A549 (cell line): Measurements from ENCODE around the gene WRNIP1. TPM values are rescaled to one million over a fixed set of nuclear protein-coding genes. Genes with fewer than 3 reads are reported as not detected.

ENCODE experiments used
- ATAC-seq, 2 experiments: fragments of 200-7000 bp in 1 of 2; fragments of >200 bp in 1 of 2; cut with Nextera tagmentation in 1 of 2; cut with Tn5 transposase in 1 of 2; 3 replicates each; pipeline versions ENCODE4 v1.8.0 to v1.9.1; 2018 to 2020; ENCODE audit warnings: mild to moderate bottlenecking in 1 of 2, moderate library complexity in 1 of 2
- CTCF ChIA-PET: fragments of 300-600 bp; sonication (Branson Sonifier 250); formaldehyde crosslinking; extraction: SDS; loops from one replicate; lab custom pipeline; 2021; ENCODE audit warnings: antibody characterized with exemption, inconsistent platforms; lab: Yijun Ruan, JAX
- POLR2A ChIA-PET: fragments of 350-600 bp; formaldehyde crosslinking; extraction: SDS; loops from one replicate; lab custom pipeline; 2021; ENCODE audit warnings: antibody characterized with exemption, inconsistent platforms; lab: Yijun Ruan, JAX
- DNase-seq, 2 experiments: peaks; one replicate each; pipeline versions ENCODE4 v3.0.0 to v3.0.0-alpha.2; 2011 to 2016; ENCODE audit warnings: low read depth in 1 of 2, low spot score in 1 of 2
- FAIRE-seq: peaks from 2 replicates; lab custom pipeline; 2011; peaks lifted over from hg19 to GRCh38; lab: Jason Lieb, UNC
- H3K27ac ChIP-seq, 2 experiments: fragments of >200 bp; sonication (Bioruptor Twin); formaldehyde crosslinking; 3 replicates each; pipeline ENCODE4 v1.5.1; 2016 to 2017
- H3K4me1 ChIP-seq: fragments of >200 bp; sonication (Bioruptor Twin); formaldehyde crosslinking; 3 replicates; pipeline ENCODE4 v1.6.1; 2016
- H3K4me2 ChIP-seq: fragments of >200 bp; sonication (Bioruptor Twin); formaldehyde crosslinking; 3 replicates; pipeline ENCODE4 v1.6.1; 2016
- H3K4me3 ChIP-seq: fragments of >200 bp; sonication (Bioruptor Twin); formaldehyde crosslinking; 3 replicates; pipeline ENCODE4 v1.5.1; 2016
- H3K9me3 ChIP-seq: fragments of >200 bp; sonication (Bioruptor Twin); formaldehyde crosslinking; 3 replicates; pipeline ENCODE4 v1.6.1; 2016
- BHLHE40 ChIP-seq: IDR thresholded peaks from 2 replicates; pipeline ENCODE4 v1.6.1; 2012; ENCODE audit warnings: low read depth, low read length, inconsistent platforms
- CBX2 ChIP-seq: fragments of 200-600 bp; sonication (generic); IDR thresholded peaks from 2 replicates; pipeline ENCODE4 v1.6.1; 2016; ENCODE audit warnings: low read depth, mild to moderate bottlenecking, borderline replicate concordance
- CBX8 ChIP-seq: fragments of 200-600 bp; sonication (generic); IDR thresholded peaks from 2 replicates; pipeline ENCODE4 v1.6.1; 2016
- CHD4 ChIP-seq: fragments of 200-600 bp; sonication (generic); IDR thresholded peaks from 2 replicates; pipeline ENCODE4 v1.6.1; 2016; ENCODE audit warnings: antibody characterized with exemption, mild to moderate bottlenecking, borderline replicate concordance
- EP300 ChIP-seq, 2 experiments: fragments of >200 bp; sonication (Bioruptor Twin); formaldehyde crosslinking; IDR thresholded peaks; 2 replicates in 1 of 2; 3 replicates in 1 of 2; pipeline ENCODE4 v1.6.1; 2016 to 2017
- FOSL2 ChIP-seq, 2 experiments: fragments of 450-650 bp in 1 of 2; fragments of >200 bp in 1 of 2; sonication (Bioruptor Twin) in 1 of 2; formaldehyde crosslinking; IDR thresholded peaks; 2 replicates each; pipeline versions ENCODE4 v1.5.0 to v1.6.1; 2016 to 2020; ENCODE audit warnings: mild to moderate bottlenecking in 1 of 2, moderate library complexity in 1 of 2
- GATA3 ChIP-seq: IDR thresholded peaks from 2 replicates; pipeline ENCODE4 v1.6.1; 2012; ENCODE audit warnings: borderline replicate concordance
- HES2 ChIP-seq: fragments of >200 bp; sonication (Bioruptor Twin); formaldehyde crosslinking; IDR thresholded peaks from 2 replicates; pipeline ENCODE4 v1.6.1; 2016
- HEYL ChIP-seq: fragments of 250-450 bp; sonication (Bioruptor Pico); IDR thresholded peaks from 2 replicates; pipeline ENCODE4 v1.8.0; 2021; ENCODE audit warnings: mild to moderate bottlenecking, moderate library complexity
- KDM5A ChIP-seq: fragments of 200-600 bp; sonication (generic); IDR thresholded peaks from 2 replicates; pipeline ENCODE4 v1.6.1; 2016; ENCODE audit warnings: antibody characterized with exemption, mild to moderate bottlenecking
- MYC ChIP-seq: IDR thresholded peaks from 2 replicates; pipeline ENCODE4 v1.6.1; 2012; ENCODE audit warnings: mild to moderate bottlenecking, inconsistent platforms, low read length, improper control_type of control experiment, borderline replicate concordance
- NPAS2 ChIP-seq: fragments of 250-450 bp; sonication (Bioruptor Pico); IDR thresholded peaks from 2 replicates; pipeline ENCODE4 v1.8.0; 2022; ENCODE audit warnings: mild to moderate bottlenecking, moderate library complexity, borderline replicate concordance
- NR3C1 ChIP-seq: fragments of >200 bp; sonication (Bioruptor Twin); formaldehyde crosslinking; IDR thresholded peaks from 3 replicates; pipeline ENCODE4 v1.6.1; 2017
- RARB ChIP-seq: fragments of 250-450 bp; sonication (Bioruptor Pico); IDR thresholded peaks from 2 replicates; pipeline ENCODE4 v1.8.0; 2021; ENCODE audit warnings: mild to moderate bottlenecking, moderate library complexity
- RFX5 ChIP-seq: fragments of 450-650 bp; IDR thresholded peaks from 2 replicates; pipeline ENCODE4 v1.7.1; 2014; ENCODE audit warnings: antibody characterized with exemption, mild to moderate bottlenecking, moderate library complexity
- ZC3H11A ChIP-seq: fragments of 450-650 bp; IDR thresholded peaks from 2 replicates; pipeline ENCODE4 v1.6.1; 2014; ENCODE audit warnings: antibody characterized with exemption, mild to moderate bottlenecking
- ZFP36 ChIP-seq: fragments of 450-650 bp; IDR thresholded peaks from 2 replicates; pipeline ENCODE4 v1.6.1; 2014; ENCODE audit warnings: borderline replicate concordance; ENCODE audit not compliant: partially characterized antibody
- ZNF302 ChIP-seq: fragments of 250-450 bp; sonication (Bioruptor Pico); IDR thresholded peaks from 2 replicates; pipeline ENCODE4 v1.9.0; 2021; ENCODE audit warnings: inconsistent platforms, mild to moderate bottlenecking, moderate library complexity
- ZSCAN20 ChIP-seq: fragments of 250-450 bp; sonication (Bioruptor Pico); IDR thresholded peaks from 2 replicates; pipeline ENCODE4 v1.8.0; 2022; ENCODE audit warnings: mild to moderate bottlenecking, moderate library complexity
- WGBS: methylation state at CpG from one replicate; pipeline ENCODE4 v1.1.6; 2017; ENCODE audit errors: missing lambda C conversion rate; 5-methylcytosine and 5-hydroxymethylcytosine counted together
- polyA plus RNA-seq, 4 experiments: library from polyadenylated mRNA; depleted of rRNA in 3 of 4; stranded (reverse); fragments of >200 nt; fragmentation: RNase III in 1 of 4; extraction: RNeasy Plus Mini Kit Qiagen cat#74134 plus additional on column Dnase treatment in 1 of 4; gene quantifications; 2 replicates in 3 of 4; 3 replicates in 1 of 4; pipeline ENCODE4 v1.2.3, GENCODE V29; 2011 to 2017
- TF ChIP-seq, protein P1 (sequence below): fragments of 450-650 bp; IDR thresholded peaks from 2 replicates; pipeline ENCODE4 v1.6.1; 2014; ENCODE audit warnings: antibody characterized with exemption
- TF ChIP-seq, protein P2 (sequence below): fragments of 150-350 bp; IDR thresholded peaks from 2 replicates; pipeline ENCODE4 v1.6.1; 2014; ENCODE audit warnings: low read depth, mild to moderate bottlenecking, low read length
- TF ChIP-seq, protein P3 (sequence below): fragments of 250-450 bp; sonication (Bioruptor Pico); IDR thresholded peaks from 2 replicates; pipeline ENCODE4 v1.5.0; 2020; ENCODE audit warnings: low read depth, mild to moderate bottlenecking, moderate library complexity

Gene WRNIP1
- polyA plus RNA-seq, 2 of the 4 experiments (the other 2 are of a cell fraction): 27.7 to 32.2 TPM

- ChIA-PET CTCF (interaction anchor here (1.3 to 2.6 kb wide), 6 partner anchors 18 to 146 kb away, joined by 3 to 8 read pairs (median 4); no protein-coding TSS in a partner anchor), POLR2A (interaction anchor here (1.4 kb wide), 1 partner anchor 15 kb away, joined by 3 read pairs; no protein-coding TSS in a partner anchor)
- Histone ChIP-seq H3K4me3 (no peak overlapping the region), H3K9me3 (no peaks in the 10 kb centered on the region), H3K27ac (peak overlapping the region in 1 of 2 experiments; percentile 45; a peak in 1 of 6 replicates), H3K4me2 (no peak overlapping the region), H3K4me1 (0 out of 3 replicates have a peak, but pooled peaks cover 4% of the 10 kb centered on the region)
- TF ChIP-seq EP300 (IDR thresholded peaks at IDR 0.05) (no peak), HES2 (no peak), ZFP36 (no peak), CBX8 (no peak)
- WGBS: 41% methylated on average over 3 of the region's 3 CpGs
- ATAC-seq: no peak
- FAIRE-seq: no peak
- DNase-seq: no peak
These were observed 32.4 kb downstream of the WRNIP1 start for GRCh38 chr6:2797564-2798031.

DNA sequence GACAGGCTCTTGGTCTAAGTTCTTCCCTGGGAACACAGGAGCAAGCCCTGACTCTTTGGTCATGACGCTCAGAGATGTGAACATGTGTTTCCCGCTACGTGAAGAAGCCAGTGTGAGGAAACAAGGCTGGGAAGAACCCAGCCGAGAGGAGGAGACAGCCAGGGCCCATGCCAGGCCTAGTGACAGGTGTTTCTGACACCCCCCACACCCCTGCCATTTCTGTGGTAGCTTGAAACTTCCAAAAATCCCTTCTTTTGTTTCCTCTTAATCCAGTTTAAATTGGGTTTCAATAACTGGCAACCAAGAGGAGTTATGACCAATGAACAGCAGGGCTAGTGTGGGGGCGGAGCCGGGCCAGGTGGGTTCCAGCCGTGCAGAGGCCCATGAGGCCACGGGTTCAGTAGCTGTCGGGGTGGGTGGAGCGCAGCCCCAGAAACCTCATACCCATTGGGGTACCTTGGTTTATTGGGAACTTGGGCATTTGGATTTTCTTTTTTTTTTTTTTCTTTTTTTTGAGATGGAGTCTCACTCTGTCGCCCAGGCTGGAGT, 33.5 kb downstream of the WRNIP1 start:
- ChIA-PET CTCF (interaction anchor here (1.0 to 1.5 kb wide), 3 partner anchors 47 to 190 kb away, joined by 3 read pairs; no protein-coding TSS in a partner anchor), POLR2A (no interaction called here)
- H3K27ac ChIP-seq: no peak overlapping the region
- no peak overlapping the region for H3K4me2 ChIP-seq
- 84% methylated on average over 11 of the region's 11 CpGs for WGBS
- 0 out of 3 replicates have a peak, but pooled peaks cover 4% of the 10 kb centered on the region for H3K4me1 ChIP-seq
- TF ChIP-seq NR3C1 (no peak), HEYL (CRISPR knock-in tag) (no peak), ZSCAN20 (CRISPR knock-in tag) (no peak), GATA3 (no peak), MYC (no peak), FOSL2 (IDR thresholded peaks at IDR 0.05) (no peak), FOSL2 (CRISPR knock-in tag; IDR thresholded peaks at IDR 0.05) (no peak), ZNF302 (CRISPR knock-in tag) (no peak), RARB (CRISPR knock-in tag) (no peak), RFX5 (no peak), CBX2 (no peak), KDM5A (no peak), CHD4 (no peak), NPAS2 (CRISPR knock-in tag) (no peak), ZC3H11A (no peak), EP300 (IDR thresholded peaks at IDR 0.05) (no peak), BHLHE40 (no peak)
- TF ChIP-seq, protein P1, sequence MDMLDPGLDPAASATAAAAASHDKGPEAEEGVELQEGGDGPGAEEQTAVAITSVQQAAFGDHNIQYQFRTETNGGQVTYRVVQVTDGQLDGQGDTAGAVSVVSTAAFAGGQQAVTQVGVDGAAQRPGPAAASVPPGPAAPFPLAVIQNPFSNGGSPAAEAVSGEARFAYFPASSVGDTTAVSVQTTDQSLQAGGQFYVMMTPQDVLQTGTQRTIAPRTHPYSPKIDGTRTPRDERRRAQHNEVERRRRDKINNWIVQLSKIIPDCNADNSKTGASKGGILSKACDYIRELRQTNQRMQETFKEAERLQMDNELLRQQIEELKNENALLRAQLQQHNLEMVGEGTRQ: no peak
- TF ChIP-seq, protein P2, sequence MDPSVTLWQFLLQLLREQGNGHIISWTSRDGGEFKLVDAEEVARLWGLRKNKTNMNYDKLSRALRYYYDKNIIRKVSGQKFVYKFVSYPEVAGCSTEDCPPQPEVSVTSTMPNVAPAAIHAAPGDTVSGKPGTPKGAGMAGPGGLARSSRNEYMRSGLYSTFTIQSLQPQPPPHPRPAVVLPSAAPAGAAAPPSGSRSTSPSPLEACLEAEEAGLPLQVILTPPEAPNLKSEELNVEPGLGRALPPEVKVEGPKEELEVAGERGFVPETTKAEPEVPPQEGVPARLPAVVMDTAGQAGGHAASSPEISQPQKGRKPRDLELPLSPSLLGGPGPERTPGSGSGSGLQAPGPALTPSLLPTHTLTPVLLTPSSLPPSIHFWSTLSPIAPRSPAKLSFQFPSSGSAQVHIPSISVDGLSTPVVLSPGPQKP: no peak
- TF ChIP-seq, protein P3, sequence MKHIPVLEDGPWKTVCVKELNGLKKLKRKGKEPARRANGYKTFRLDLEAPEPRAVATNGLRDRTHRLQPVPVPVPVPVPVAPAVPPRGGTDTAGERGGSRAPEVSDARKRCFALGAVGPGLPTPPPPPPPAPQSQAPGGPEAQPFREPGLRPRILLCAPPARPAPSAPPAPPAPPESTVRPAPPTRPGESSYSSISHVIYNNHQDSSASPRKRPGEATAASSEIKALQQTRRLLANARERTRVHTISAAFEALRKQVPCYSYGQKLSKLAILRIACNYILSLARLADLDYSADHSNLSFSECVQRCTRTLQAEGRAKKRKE: no peak
- no peak overlapping the region for H3K4me3 ChIP-seq
- ATAC-seq (no peak), FAIRE-seq (no peak), DNase-seq (no peak)
- no peaks in the 10 kb centered on the region for H3K9me3 ChIP-seq
